ENCODE measurements around the gene NOC3L.

NOC3L gene

DNA sequence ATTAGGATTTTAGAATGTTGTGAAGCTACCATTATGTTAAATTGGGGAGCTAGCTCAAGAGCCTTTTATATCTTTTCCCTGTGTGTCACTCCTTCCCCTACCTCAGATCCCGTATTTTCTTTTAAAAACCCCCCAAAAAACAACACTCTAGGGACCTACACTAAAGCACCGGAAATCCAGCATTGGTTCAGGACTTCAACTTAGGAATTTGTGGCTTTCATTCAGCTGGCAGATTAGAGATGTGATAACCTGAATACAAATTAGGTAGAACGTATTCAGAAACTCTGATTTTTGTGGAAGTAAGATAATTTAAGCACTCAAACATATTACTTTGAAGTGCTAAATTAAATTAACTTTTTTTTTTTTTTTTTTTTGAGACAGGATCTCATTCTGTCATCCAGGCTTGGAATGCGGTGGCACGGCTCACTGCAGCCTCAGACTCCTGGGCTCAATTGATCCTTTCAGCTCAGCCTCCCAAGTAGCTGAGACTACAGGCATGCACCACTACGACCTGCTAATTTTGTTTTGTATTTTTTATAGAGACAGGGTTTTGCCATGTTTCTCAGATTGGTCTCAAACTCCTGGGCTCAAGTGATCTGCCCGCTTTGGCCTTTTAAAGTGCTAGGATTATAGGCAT lies 46.4 kb upstream of the NOC3L start:
- Histone ChIP-seq H3K4me2 (ENCODE audit: low read depth, low read length, poor library complexity, severe bottlenecking) (no peak overlapping the region), H3F3A (ENCODE audit: insufficient read depth) (no peaks in the 10 kb centered on the region), H3K36me3 (ENCODE audit: low read length) (no peaks in the 10 kb centered on the region), H3K27me3 (ENCODE audit: low read length) (no peaks in the 10 kb centered on the region), H3K9me2 (replicated peaks; ENCODE audit: insufficient read depth, low read length) (no peaks in the 10 kb centered on the region), H3K27ac (ENCODE audit: low read depth, low read length) (no peak overlapping the region), H3K9me3 (ENCODE audit: insufficient read depth, low read length) (no peaks in the 10 kb centered on the region), H3K4me3 (ENCODE audit: insufficient read depth, low read length, poor library complexity, severe bottlenecking) (no peak overlapping the region), H3K79me2 (ENCODE audit: insufficient read depth, low read length) (no peaks in the 10 kb centered on the region), H3K9ac (ENCODE audit: low read length) (no peak overlapping the region), H4K20me1 (ENCODE audit: low read depth, low read length) (no peaks in the 10 kb centered on the region), H2AFZ (ENCODE audit: low read depth, low read length, severe bottlenecking) (no peak overlapping the region)
- TF ChIP-seq, protein P1, sequence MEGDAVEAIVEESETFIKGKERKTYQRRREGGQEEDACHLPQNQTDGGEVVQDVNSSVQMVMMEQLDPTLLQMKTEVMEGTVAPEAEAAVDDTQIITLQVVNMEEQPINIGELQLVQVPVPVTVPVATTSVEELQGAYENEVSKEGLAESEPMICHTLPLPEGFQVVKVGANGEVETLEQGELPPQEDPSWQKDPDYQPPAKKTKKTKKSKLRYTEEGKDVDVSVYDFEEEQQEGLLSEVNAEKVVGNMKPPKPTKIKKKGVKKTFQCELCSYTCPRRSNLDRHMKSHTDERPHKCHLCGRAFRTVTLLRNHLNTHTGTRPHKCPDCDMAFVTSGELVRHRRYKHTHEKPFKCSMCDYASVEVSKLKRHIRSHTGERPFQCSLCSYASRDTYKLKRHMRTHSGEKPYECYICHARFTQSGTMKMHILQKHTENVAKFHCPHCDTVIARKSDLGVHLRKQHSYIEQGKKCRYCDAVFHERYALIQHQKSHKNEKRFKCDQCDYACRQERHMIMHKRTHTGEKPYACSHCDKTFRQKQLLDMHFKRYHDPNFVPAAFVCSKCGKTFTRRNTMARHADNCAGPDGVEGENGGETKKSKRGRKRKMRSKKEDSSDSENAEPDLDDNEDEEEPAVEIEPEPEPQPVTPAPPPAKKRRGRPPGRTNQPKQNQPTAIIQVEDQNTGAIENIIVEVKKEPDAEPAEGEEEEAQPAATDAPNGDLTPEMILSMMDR (IDR thresholded peaks at IDR 0.05; ENCODE audit: insufficient read depth, low read length, poor library complexity, severe bottlenecking): no peak
- TF ChIP-seq EZH2phosphoT487 (conservative IDR thresholded peaks at IDR 0.05; ENCODE audit: low read length): no peak

GRCh38 chr10:94407668-94408067 lies 44.9 kb upstream of the NOC3L start:
- H3K9me3 ChIP-seq (ENCODE audit: insufficient read depth, low read length): no peaks in the 10 kb centered on the region
- TF ChIP-seq, protein P1 (IDR thresholded peaks at IDR 0.05; ENCODE audit: insufficient read depth, low read length, poor library complexity, severe bottlenecking): no peak
- H3K36me3 ChIP-seq (ENCODE audit: low read length): no peaks in the 10 kb centered on the region
- no peaks in the 10 kb centered on the region for H4K20me1 ChIP-seq (ENCODE audit: low read depth, low read length)
- H3K4me3 ChIP-seq (ENCODE audit: insufficient read depth, low read length, poor library complexity, severe bottlenecking): no peak overlapping the region
- no peak overlapping the region for H3K4me2 ChIP-seq (ENCODE audit: low read depth, low read length, poor library complexity, severe bottlenecking)
- H3K27me3 ChIP-seq (ENCODE audit: low read length): no peaks in the 10 kb centered on the region
- no peaks in the 10 kb centered on the region for H3F3A ChIP-seq (ENCODE audit: insufficient read depth)
- no peak overlapping the region for H3K27ac ChIP-seq (ENCODE audit: low read depth, low read length)
- no peak overlapping the region for H3K9ac ChIP-seq (ENCODE audit: low read length)
- H2AFZ ChIP-seq (ENCODE audit: low read depth, low read length, severe bottlenecking): no peak overlapping the region
- no peaks in the 10 kb centered on the region for H3K9me2 ChIP-seq (replicated peaks; ENCODE audit: insufficient read depth, low read length)
- H3K79me2 ChIP-seq (ENCODE audit: insufficient read depth, low read length): no peaks in the 10 kb centered on the region

- Histone ChIP-seq H3K4me3 (ENCODE audit: insufficient read depth, low read length, poor library complexity, severe bottlenecking) (no peak overlapping the region), H4K20me1 (ENCODE audit: low read depth, low read length) (no peaks in the 10 kb centered on the region), H3K79me2 (ENCODE audit: insufficient read depth, low read length) (no peaks in the 10 kb centered on the region), H3K36me3 (ENCODE audit: low read length) (no peaks in the 10 kb centered on the region), H3K9me3 (ENCODE audit: insufficient read depth, low read length) (no peaks in the 10 kb centered on the region), H3K9me2 (replicated peaks; ENCODE audit: insufficient read depth, low read length) (no peaks in the 10 kb centered on the region), H2AFZ (ENCODE audit: low read depth, low read length, severe bottlenecking) (no peak overlapping the region), H3K27me3 (ENCODE audit: low read length) (no peaks in the 10 kb centered on the region), H3F3A (ENCODE audit: insufficient read depth) (no peaks in the 10 kb centered on the region), H3K4me2 (ENCODE audit: low read depth, low read length, poor library complexity, severe bottlenecking) (no peak overlapping the region), H3K9ac (ENCODE audit: low read length) (no peak overlapping the region), H3K27ac (ENCODE audit: low read depth, low read length) (no peak overlapping the region)
- TF ChIP-seq EZH2phosphoT487 (conservative IDR thresholded peaks at IDR 0.05; ENCODE audit: low read length): no peak
- TF ChIP-seq, protein P1 (IDR thresholded peaks at IDR 0.05; ENCODE audit: insufficient read depth, low read length, poor library complexity, severe bottlenecking): no peak
Observed at GRCh38 chr10:94405406-94405805, 42.7 kb upstream of the NOC3L start.

Measured in SU-DHL-6 (cell line).